ENCODE data around the gene ITGA5. TPM values are rescaled to one million over a fixed set of nuclear protein-coding genes. Genes with fewer than 3 reads are reported as not detected.

Gene ITGA5
- total RNA-seq, 1 experiment from 2014 or later, result 8.0 TPM

DNA sequence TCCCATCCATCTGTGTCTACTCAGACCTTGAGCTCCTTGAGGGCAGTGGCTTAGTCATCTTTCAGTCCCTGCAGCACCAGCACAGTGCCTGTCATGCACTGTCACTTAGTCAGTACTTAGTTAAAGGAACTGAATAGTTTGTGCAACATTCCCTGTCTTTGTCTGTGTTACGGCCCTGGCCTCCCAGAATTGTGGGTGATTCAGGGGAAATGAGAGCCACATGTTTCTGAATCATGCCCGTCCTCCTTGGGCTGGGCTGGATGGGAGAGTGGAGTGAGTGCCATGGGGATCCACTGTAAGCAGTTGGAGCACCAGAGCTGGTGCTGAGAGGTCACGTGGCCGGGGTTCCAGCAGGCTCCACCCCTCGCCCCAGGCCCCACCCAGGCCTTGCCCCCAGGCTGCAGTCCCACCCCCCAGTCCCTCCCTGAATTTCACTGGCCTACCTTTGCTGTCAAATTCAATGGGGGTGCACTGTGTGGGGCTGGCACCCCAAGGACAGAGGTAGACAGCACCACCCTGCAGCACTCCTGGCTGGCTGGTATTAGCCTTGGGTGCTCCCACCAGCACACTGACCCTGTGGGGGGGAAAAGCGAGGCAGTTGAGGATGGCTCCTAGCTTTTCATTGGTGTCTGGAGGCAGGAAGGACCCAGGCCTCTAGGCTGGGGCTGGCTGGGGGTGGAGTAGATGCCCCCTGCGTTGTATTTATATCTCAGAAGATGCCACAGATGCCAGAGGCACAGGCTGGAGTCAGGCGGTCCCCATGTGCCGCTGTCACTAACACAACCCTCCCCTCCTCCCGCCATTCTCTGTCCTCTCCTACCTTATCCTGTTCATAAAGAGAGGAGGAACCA lies 7.5 kb downstream of the ITGA5 start:
- Mint-ChIP-seq H3K36me3 (ENCODE audit: insufficient read depth, unreplicated experiment) (no peaks in the 10 kb centered on the region), H3K4me3 (ENCODE audit: low read depth, unreplicated experiment) (no peak overlapping the region), H3K27ac (ENCODE audit: unreplicated experiment) (no peak overlapping the region), H3K9me3 (ENCODE audit: low read depth, unreplicated experiment) (no peaks in the 10 kb centered on the region), H3K27me3 (ENCODE audit: unreplicated experiment) (peaks cover 7% of the 10 kb centered on the region), H3K4me1 (ENCODE audit: low read depth, unreplicated experiment) (peaks cover 12% of the 10 kb centered on the region)
- intact Hi-C loops (cut with micrococcal nuclease; ENCODE audit: unreplicated experiment), result no loop called here
- CTCF ChIA-PET, result interaction anchor here (1.5 kb wide), 1 partner anchor 12 kb away, joined by 8 read pairs; no protein-coding TSS in a partner anchor
- TF ChIP-seq, protein P1, sequence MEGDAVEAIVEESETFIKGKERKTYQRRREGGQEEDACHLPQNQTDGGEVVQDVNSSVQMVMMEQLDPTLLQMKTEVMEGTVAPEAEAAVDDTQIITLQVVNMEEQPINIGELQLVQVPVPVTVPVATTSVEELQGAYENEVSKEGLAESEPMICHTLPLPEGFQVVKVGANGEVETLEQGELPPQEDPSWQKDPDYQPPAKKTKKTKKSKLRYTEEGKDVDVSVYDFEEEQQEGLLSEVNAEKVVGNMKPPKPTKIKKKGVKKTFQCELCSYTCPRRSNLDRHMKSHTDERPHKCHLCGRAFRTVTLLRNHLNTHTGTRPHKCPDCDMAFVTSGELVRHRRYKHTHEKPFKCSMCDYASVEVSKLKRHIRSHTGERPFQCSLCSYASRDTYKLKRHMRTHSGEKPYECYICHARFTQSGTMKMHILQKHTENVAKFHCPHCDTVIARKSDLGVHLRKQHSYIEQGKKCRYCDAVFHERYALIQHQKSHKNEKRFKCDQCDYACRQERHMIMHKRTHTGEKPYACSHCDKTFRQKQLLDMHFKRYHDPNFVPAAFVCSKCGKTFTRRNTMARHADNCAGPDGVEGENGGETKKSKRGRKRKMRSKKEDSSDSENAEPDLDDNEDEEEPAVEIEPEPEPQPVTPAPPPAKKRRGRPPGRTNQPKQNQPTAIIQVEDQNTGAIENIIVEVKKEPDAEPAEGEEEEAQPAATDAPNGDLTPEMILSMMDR (IDR thresholded peaks at IDR 0.05; ENCODE audit: unreplicated experiment), result no peak
- BruUV-seq (replicated peaks), result no TSS peak
- no peak for DNase-seq

DNA sequence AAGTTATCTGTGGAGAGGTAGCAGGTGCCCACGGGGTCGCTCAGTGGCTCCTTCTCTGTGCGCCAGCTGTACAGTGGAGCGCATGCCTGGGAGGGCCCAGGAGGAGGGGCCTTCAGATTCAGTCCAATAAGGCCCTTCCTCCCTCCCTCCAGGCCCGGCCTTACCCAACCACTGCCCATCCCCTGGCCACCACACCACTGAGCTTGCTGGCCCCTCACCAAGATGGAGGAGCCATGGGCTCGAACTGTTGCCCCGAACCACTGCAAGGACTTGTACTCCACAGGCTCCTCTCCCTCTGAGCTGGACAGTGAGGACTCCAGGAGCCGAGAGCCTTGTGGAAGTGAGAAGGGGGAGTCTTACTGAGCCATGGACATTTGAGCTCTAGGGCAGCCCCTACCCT lies 9.8 kb downstream of the ITGA5 start:
- CTCF ChIA-PET, result interaction anchor here (0.7 kb wide), 1 partner anchor 10 kb away, joined by 3 read pairs; no protein-coding TSS in a partner anchor
- H3K4me3 Mint-ChIP-seq (ENCODE audit: low read depth, unreplicated experiment), result no peak overlapping the region
- H3K27ac Mint-ChIP-seq (ENCODE audit: unreplicated experiment), result no peak overlapping the region
- peaks cover 18% of the 10 kb centered on the region for H3K27me3 Mint-ChIP-seq (ENCODE audit: unreplicated experiment)
- no peaks in the 10 kb centered on the region for H3K9me3 Mint-ChIP-seq (ENCODE audit: low read depth, unreplicated experiment)
- TF ChIP-seq, protein P1 (IDR thresholded peaks at IDR 0.05; ENCODE audit: unreplicated experiment), result no peak
- H3K36me3 Mint-ChIP-seq (ENCODE audit: insufficient read depth, unreplicated experiment), result no peaks in the 10 kb centered on the region
- DNase-seq, result no peak
- intact Hi-C loops (cut with micrococcal nuclease; ENCODE audit: unreplicated experiment), result no loop called here
- no peaks in the 10 kb centered on the region for H3K4me1 Mint-ChIP-seq (ENCODE audit: low read depth, unreplicated experiment)
- BruUV-seq (replicated peaks), result no TSS peak

DNA sequence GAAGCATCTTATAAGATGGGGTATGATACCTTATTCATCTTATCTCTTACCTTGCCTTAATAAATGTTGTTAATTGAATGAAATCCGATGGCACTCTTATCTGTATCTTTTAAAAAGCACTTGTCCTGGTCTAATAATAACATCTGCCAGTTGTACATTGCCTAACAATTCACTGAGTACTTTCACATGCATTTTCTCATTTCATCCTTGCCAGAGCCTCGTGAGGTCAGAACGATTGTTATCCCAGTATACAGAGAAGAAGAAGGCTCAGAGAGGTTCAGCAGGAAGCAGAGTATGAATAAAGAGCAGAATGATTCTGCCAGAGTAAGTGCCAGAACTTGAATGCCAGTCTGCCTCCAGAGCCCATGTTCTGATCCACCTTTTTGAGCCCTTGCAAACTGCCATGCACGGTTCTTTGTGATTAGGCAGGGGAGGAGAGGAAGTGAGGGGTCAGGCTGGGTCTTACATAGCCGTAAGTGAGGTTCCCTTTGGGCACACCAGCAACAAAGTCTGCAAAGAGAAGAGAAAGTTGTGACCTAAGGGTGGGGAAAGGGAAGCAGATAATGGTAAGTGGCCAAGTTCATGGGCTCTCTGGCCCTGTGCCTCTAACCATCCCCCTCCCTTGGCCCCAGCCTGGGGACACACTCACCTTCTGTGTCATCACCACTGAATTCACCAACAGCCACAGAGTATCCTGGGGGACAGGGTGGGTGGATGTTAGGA lies 11.7 kb downstream of the ITGA5 start:
- TF ChIP-seq, protein P1 (IDR thresholded peaks at IDR 0.05; ENCODE audit: unreplicated experiment), result no peak

DNA sequence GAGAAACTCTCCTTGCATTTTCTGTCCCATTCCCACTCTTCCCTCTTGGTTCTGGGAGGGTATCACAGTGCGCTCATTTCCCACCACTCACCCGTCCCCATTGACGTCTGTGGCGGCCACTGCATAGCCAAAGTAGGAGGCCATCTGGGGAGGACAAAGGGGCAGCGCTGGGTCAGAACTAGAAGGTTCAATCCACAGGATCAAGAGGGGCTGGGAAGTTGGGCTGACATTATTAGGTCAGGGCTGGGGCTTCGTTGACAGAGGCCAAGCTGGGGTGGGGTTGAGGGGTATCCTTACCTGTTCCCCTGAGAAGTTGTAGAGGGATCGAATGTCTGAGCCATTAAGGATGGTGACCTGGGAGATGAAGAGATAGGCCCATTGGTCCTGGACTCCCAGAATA lies 13.5 kb downstream of the ITGA5 start:
- intact Hi-C loops (cut with micrococcal nuclease; ENCODE audit: unreplicated experiment), result no loop called here
- CTCF ChIA-PET, result no interaction called here

More for the DNA sequence above, 11.7 kb downstream of the ITGA5 start:
- no peak overlapping the region for H3K4me3 Mint-ChIP-seq (ENCODE audit: low read depth, unreplicated experiment)
- no peaks in the 10 kb centered on the region for H3K36me3 Mint-ChIP-seq (ENCODE audit: insufficient read depth, unreplicated experiment)
- H3K27ac Mint-ChIP-seq (ENCODE audit: unreplicated experiment), result no peak overlapping the region
- intact Hi-C loops (cut with micrococcal nuclease; ENCODE audit: unreplicated experiment), result no loop called here
- H3K9me3 Mint-ChIP-seq (ENCODE audit: low read depth, unreplicated experiment), result no peaks in the 10 kb centered on the region
- CTCF ChIA-PET, result interaction anchor here (1.2 kb wide), 1 partner anchor 8 kb away, joined by 7 read pairs; no protein-coding TSS in a partner anchor
- DNase-seq, result no peak
- no peaks in the 10 kb centered on the region for H3K4me1 Mint-ChIP-seq (ENCODE audit: low read depth, unreplicated experiment)
- peaks cover 18% of the 10 kb centered on the region for H3K27me3 Mint-ChIP-seq (ENCODE audit: unreplicated experiment)
- no TSS peak for BruUV-seq (replicated peaks)

More for the DNA sequence above, 13.5 kb downstream of the ITGA5 start:
- Mint-ChIP-seq H3K36me3 (ENCODE audit: insufficient read depth, unreplicated experiment) (no peaks in the 10 kb centered on the region), H3K27ac (ENCODE audit: unreplicated experiment) (no peak overlapping the region), H3K4me3 (ENCODE audit: low read depth, unreplicated experiment) (no peak overlapping the region), H3K9me3 (ENCODE audit: low read depth, unreplicated experiment) (no peaks in the 10 kb centered on the region), H3K27me3 (ENCODE audit: unreplicated experiment) (peaks cover 18% of the 10 kb centered on the region), H3K4me1 (ENCODE audit: low read depth, unreplicated experiment) (no peaks in the 10 kb centered on the region)
- TF ChIP-seq, protein P1 (IDR thresholded peaks at IDR 0.05; ENCODE audit: unreplicated experiment), result no peak
- BruUV-seq (replicated peaks), result no TSS peak
- no peak for DNase-seq
